Right ventricle myocardium superior (tissue), 1 donor: ENCODE measurements around the gene XPNPEP2. TPM values are rescaled to one million over a fixed set of nuclear protein-coding genes. Genes with fewer than 3 reads are reported as not detected.

Experiments
- ATAC-seq: fragments of 200-7000 bp; cut with Tn5 transposase; one replicate; pipeline ENCODE4 v1.9.1; 2020; ENCODE audit warnings: mild to moderate bottlenecking; ENCODE audit not compliant: poor library complexity
- DNase-seq: peaks from one replicate; pipeline ENCODE4 v3.0.0-alpha.2; 2020
- intact Hi-C: fragments of 100-400 bp; cut with DNase I; formaldehyde crosslinking; loops from one replicate; pipeline ENCODE4 v1.11.2; 2022
- total RNA-seq: library from RNA; stranded (reverse); fragmentation: NEBNext Ultra II Directional; extraction: Animal tissue kit (Norgen Biotek cat#: 25700); gene quantifications from one replicate; pipeline ENCODE4 v1.2.1, GENCODE V29; 2021
- donor health status: DM: no; HTN: yes; CAD: no; lungs with severe emphysema.

Gene XPNPEP2
- total RNA-seq, 1 donor from 2014 or later = 0.73 TPM

- no peak for ATAC-seq
- DNase-seq = no peak
- intact Hi-C loops = no loop called here
These were observed 32.7 kb downstream of the XPNPEP2 start for GRCh38 chrX:129771266-129771995.

- ATAC-seq (peak; percentile 73), DNase-seq (peak; percentile 71)
- intact Hi-C loops = no loop called here
These were observed 34.1 kb downstream of the XPNPEP2 start for GRCh38 chrX:129772796-129773431.

- intact Hi-C loops = no loop called here
- ATAC-seq (no peak), DNase-seq (no peak)
These were observed 35.1 kb downstream of the XPNPEP2 start for GRCh38 chrX:129773649-129774458.

GRCh38 chrX:129777218-129778030 lies 38.6 kb downstream of the XPNPEP2 start:
- ATAC-seq (peak; percentile 68), DNase-seq (peak; percentile 74)
- intact Hi-C loops = no loop called here

- intact Hi-C loops = no loop called here
- ATAC-seq = no peak
- no peak for DNase-seq
These were observed 40.4 kb downstream of the XPNPEP2 start for GRCh38 chrX:129779086-129779672.

GRCh38 chrX:129779747-129780146 lies 41.0 kb downstream of the XPNPEP2 start, which contains the start of gene SASH3:
Gene SASH3, plus strand, starts transcription at chrX:129779949. Its CDS starts 149 bp downstream, at chrX:129780098.
- DNase-seq (peak; percentile 76), ATAC-seq (peak; percentile 70)
- intact Hi-C loops = no loop called here

- intact Hi-C loops = no loop called here
- no peak for DNase-seq
- ATAC-seq = no peak
These were observed 41.8 kb downstream of the XPNPEP2 start for GRCh38 chrX:129780441-129781105.

- peak; percentile 58 for DNase-seq
- intact Hi-C loops = no loop called here
- peak; percentile 24 for ATAC-seq
These were observed 42.4 kb downstream of the XPNPEP2 start for GRCh38 chrX:129781134-129781672.

- DNase-seq (no peak), ATAC-seq (no peak)
- intact Hi-C loops = no loop called here
These were observed 43.1 kb downstream of the XPNPEP2 start for GRCh38 chrX:129781680-129782495.

GRCh38 chrX:129782706-129783105 lies 43.9 kb downstream of the XPNPEP2 start:
- intact Hi-C loops = no loop called here
- DNase-seq = no peak
- no peak for ATAC-seq

- intact Hi-C loops = no loop called here
- no peak for DNase-seq
- no peak for ATAC-seq
These were observed 44.5 kb downstream of the XPNPEP2 start for GRCh38 chrX:129783291-129783713.

GRCh38 chrX:129784371-129784770 lies 45.6 kb downstream of the XPNPEP2 start:
- DNase-seq (no peak), ATAC-seq (no peak)
- intact Hi-C loops = no loop called here

- no peak for ATAC-seq
- intact Hi-C loops = no loop called here
- DNase-seq = no peak
These were observed 46.6 kb downstream of the XPNPEP2 start for GRCh38 chrX:129785160-129785947.

- intact Hi-C loops = no loop called here
- DNase-seq (no peak), ATAC-seq (no peak)
These were observed 47.5 kb downstream of the XPNPEP2 start for GRCh38 chrX:129786210-129786651.

GRCh38 chrX:129787336-129788055 lies 48.7 kb downstream of the XPNPEP2 start:
- no peak for DNase-seq
- intact Hi-C loops = no loop called here

More at GRCh38 chrX:129787336-129788055, 48.7 kb downstream of the XPNPEP2 start:
- no peak for ATAC-seq
